Globus pallidus (tissue), 1 donor: ENCODE data around the gene PSME1.
"Not testable (repeated sequence)": the region's sequence is repeated elsewhere in the genome, so short reads cannot be mapped to it uniquely, and the experiment has no call there.

Experiments used
- DNase-seq: peaks from one replicate; pipeline ENCODE4 v3.0.0-alpha.2; 2015; ENCODE audit warnings: low spot score

PSME1 gene

DNA sequence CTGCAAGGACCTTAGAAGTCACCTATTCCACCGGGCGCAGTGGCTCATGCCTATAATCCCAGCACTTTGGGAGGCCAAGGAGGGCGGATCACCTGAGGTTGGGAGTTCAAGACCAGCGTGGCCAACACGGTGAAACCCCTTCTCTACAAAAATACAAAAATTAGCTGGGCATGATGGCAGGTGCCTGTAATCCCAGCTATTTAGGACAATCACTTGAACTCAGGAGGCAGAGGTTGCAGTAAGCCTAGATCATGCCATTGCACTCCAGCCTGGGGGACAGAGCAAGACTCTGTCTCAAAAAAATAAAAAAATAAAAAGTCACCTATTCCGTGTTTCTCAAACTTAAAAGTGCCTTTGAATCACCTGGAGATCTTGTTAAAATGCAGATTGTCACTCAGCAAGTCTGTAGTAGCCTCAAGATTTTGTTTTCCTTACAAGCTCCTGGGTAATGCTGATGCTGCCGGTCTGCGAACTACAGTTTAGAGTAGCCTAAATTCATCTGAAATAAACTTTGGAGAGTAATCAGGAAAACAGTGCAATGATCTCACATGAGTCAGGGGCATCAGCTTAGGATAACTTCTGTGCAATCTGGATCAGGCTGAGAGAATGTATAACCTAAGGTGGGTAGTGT lies 30.3 kb upstream of the PSME1 start:
- DNase-seq = not testable (repeated sequence)

DNA sequence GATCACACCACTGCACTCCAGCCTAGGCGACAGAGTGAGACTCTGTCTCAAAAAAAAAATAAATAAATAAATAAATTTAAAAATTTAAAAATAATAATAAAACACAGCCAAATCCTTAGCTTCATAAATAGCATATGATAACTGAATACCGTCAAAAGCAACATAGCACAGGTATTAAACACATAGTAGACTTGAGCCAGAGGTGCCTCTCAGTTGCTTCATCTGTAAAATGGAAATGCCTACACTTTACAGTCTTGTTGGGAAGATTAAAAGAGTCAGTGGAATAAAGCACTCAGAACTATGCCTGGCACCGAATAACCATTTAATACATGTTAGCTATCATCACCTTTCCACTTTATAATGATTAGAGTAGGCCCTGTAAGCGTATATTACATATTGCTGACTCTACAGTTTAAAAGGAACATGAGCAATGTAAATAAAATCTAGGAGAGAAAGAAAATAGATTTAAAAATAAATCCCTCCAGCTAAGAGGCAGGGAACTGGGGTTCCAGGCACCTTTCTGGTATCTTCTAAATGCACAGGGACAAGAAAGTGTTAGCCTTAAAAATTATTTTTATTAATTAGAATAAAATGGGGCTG lies 29.2 kb upstream of the PSME1 start:
- DNase-seq = no peak

DNA sequence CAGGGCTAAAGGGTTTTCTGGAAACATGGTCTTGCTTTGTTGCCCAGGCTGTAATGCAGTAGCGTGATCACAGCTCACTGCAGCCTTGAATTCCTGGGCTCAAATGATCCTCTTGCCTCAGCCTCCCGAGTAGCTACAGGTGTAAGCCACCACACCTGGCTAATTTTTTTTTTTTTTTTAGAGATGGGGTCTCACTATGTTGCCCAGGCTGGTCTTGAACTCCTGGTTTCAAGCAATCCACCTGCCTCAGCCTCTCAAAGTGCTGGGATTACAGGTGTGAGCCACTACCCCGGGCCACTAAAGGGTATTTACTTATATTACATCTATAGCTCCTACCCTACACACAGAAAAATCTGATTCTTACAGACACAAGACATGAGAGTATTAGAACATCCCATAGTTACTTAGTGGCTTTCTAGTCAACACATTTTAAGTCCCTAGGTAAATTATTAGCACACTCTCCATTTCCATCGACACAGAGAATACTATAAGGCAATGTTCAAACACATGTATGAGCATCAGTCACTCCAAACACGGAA lies 27.6 kb upstream of the PSME1 start:
- no peak for DNase-seq

DNA sequence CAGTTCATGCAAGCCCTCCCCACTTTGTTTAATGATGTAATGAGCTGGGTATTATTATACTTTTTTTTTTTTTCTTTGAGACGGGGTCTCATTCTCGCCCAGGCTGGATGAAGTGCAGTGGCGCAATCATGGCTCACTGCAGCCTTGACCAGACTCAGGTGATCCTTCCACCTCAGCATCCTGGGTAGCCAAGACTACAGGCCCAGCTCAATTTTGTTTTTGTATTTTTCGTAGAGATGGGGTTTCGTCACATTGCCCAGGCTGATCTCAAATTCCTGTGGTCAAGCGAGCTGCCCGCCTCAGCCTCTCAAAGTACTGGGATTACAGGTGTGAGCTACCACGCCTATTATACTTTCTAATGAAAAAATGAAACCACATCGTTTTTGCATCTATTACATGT lies 25.9 kb upstream of the PSME1 start:
- no peak for DNase-seq

DNA sequence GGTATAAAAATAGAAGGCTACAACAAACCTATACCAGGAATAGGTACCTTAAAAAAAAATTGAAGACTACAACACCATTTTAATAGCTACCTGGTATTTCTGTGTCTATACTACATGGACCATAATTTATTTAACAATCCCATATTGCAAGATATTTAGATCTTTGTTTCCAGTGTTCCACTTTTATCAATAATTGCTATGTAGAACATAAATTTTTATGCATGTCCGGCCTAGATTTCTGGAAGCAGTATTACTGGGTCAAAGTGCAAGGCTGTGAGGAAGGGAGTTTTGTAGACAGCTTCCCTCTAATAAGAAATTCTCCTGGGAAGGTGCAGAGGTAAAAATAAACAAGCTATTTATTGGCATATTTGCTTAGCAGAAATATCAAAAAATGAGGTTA lies 25.5 kb upstream of the PSME1 start:
- no peak for DNase-seq

DNA sequence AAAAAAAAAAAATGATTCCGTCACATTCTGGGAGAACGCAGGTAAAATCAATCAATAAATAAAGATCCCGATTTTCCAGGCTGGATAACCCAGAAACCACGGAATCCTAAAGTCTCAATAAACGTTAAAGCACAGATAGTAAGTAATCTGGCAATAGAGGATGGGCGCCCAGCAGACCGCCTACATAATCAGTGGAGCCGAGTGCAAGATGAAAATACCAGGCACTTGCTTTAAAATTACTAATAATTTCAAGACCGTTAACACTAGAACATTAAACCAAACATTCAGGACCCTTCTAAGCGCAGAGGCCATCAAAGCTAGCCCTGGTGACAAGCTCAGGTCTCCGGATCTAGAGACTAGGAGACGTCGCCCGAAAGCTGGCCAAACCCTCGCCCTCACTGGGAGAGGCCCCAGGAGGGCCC lies 22.6 kb upstream of the PSME1 start:
- DNase-seq = no peak

DNA sequence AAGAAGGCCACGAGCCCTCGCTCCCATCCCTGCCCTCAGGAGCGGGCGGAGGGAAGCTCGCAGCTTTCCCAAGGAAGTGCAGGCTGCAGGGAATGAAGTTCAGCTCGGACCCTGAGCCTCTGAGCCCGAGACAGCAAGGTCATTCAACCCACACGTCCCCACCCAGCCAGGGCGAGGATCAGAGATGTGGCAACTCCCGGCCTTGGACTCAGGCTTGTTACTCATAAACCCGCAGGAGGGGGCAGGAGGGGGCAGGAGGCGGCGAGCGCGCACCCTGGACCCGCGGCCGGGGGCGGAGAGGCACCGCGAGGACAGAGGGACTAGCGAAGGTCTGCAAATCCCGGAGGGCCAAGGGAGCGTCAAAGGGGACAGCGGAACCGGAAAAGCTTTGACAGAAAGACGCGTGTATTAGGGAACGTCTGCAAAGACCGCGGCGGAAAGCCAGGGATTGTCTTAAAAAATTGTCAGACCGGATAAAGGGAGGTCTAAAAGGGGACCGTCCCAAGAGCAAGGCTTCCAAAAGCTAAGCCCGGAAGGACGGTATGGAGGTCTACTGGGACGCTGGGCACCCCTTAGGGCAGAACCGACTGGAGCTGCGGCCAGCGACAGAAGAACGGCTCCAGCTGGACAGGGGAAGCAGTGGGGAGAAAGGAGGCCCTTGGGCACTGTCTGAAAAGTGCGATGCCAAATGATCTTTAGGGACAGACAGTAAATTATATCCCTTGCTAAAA lies 22.0 kb upstream of the PSME1 start:
- no peak for DNase-seq

DNA sequence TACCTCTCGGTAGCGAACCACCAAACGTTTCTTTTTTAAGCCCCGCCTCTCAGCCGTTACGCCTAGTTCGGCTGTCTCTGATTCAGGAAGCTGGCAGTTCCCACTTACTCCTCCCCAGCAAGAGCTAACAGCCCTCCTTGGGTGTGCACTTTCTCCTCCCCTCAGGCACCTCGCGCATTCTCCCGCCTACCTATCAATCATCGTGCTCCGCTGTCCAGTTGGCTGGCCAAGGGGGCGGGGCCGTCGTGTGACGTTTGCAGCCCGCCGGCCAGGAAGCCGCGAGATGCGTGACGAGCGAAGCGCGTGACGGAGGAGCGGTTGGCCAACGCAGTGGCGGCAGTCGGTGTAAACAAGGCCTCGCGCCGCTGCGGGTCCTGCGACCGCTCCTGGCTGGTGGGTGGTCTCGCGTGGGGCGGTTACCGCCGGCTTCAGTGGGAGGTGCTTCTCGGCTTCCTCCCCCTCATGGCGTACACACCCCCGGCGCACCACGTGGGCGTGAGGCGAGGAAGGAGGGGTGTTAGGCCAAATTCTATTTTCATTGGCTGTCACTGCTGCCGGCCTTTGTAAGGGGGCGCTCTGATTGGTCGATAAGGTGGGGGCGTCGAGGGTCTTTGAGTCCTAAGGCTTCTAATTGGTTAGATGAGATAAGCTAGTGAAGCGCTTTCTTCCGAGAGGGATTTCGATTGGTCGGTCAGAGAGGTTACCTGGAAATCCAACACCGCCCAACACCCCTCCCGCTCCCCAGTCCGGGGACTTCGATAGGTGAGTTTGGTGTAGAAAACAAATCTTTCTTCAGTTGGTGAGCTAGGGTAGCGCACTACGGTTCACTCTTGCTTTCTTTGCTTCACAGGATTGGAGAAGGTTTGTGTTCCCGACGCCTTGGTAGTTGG lies 21.2 kb upstream of the PSME1 start, which contains the start of the genes DCAF11 and NRL:
Gene DCAF11, plus strand, starts transcription at position 246 of the 890 bp plus-strand sequence. CDS start 818 bp downstream, outside the sequence.
Gene NRL, minus strand, starts transcription at position 418 of the 890 bp plus-strand sequence. CDS start 32,101 bp downstream, outside the sequence.
- DNase-seq = peak; percentile 100

DNA sequence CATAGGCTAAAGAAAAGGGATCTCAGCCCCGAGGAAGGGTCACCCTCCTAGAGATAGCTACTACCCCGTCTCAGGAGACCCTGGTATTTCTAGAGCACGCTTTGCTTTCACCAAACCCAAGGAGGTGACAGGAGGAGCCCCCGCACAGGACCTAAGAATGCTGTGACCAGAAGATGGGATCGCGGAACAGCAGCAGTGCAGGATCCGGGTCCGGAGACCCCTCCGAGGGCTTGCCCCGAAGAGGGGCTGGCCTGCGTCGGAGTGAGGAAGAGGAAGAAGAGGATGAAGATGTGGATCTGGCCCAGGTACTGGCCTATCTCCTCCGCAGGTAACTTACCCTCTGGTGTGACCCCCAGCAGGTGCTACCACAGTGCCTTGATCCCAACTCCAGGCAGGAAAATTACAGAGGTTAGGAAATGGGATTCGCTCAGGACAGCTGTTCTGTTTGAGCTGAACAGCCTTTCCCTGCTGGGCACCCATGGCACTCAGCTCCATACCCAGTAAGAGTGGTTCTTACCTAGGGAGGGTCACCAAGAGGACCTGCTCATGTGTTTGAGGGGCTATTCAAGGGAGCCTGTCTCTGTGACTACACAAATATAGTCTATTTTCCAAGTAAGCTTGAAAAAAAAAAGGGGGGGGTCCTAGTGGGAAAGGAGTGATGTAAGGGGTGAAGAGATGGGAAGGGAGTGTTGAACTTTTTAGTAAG lies 20.4 kb upstream of the PSME1 start:
- DNase-seq = no peak

DNA sequence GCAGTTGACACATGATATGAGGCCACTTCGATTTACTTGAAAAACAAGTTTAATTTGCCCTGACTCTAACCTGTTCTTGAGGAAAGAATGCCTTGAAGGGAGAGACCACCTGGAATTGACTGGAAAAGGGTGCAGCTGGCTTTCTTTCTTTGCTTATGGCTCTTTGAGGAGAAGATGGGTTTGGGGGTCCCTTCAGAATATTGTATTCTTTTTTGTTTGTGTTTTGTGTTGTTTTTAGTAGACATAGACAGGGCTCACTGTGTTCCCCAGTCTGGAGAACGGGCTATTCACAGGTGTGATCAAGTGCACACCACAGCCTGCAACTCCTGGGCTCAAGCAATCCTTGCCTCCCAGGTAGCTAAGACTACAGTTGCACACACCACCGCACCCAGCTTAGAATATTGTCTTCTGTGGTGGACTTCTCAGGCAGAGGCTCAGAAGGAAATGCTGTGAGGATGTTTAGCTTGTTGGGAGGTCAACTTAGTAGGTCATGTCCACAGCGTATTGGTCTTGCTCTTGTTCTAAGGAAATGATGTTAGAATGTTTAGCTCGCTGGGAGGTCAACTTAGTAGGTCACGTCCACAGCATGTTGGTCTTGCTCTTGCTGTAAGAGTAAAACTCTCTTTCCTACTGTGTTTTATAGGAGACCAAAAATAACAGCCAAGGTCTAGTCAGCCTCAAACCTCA lies 19.7 kb upstream of the PSME1 start:
- no peak for DNase-seq

DNA sequence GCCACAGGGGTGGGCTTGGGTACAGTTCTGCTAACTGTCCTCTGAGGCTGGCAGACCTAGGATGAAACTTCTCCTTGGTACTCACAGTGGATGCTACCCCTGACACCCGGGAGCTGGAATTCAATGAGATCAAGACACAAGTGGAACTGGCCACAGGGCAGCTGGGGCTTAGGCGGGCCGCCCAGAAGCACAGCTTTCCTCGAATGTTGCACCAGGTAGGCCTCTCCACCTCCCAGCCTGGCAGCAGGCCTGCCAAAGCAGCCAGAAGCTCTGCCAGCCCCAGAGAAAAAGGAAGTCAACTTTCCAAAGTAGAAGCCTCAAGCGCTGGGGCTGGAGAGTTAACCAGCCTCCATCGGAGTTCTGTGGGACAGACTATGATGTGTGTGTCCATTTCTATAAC lies 18.8 kb upstream of the PSME1 start:
- no peak for DNase-seq

DNA sequence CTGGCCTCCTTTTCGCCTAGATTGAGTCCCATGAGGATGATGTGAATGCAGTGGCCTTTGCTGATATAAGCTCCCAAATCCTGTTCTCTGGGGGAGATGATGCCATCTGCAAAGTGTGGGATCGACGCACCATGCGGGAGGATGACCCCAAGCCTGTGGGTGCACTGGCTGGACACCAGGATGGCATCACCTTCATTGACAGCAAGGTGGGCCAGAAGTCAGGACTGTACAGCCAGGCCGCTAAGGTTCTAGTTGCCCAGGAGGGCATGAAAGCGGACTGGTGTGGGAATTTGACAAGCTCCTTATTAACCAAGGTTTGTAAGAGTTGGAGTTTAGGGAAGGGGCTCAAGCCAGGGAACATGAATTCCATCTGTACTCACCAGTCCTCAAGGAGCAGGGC lies 16.3 kb upstream of the PSME1 start:
- DNase-seq = no peak

DNA sequence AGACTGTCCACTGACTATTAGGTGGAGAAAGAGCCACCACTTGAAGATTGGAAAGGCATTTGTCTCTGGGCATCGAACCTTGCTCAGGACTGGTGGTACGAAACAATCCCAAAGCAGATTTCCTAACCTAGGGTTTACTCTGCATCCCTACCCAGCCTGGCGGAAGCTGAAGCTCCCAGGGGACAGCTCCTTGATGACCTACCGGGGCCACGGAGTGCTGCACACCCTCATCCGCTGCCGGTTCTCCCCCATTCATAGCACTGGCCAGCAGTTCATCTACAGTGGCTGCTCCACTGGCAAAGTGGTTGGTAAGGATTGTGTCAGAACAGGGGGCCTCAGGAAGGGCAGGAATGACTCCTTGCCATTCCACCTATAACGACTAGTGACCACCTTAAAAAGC lies 14.8 kb upstream of the PSME1 start:
- DNase-seq = no peak

DNA sequence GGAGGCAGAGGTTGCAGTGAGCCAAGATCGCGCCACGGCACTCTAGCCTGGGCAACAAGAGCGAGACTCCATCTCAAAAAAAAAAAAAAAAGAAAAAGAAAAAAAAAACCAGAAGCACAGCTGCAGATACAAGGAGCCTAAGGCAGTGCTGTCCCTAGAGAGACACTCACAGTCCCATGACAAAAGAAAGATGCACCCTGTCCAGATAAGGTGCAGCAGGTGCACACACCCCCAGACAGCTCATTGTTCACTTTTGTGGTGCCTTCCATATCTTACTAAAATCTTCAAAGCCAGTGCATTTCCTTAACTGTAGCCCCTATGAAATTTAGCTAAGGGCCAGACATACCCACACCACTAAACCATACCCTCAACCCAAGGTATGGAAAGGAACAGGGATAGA lies 13.6 kb upstream of the PSME1 start:
- DNase-seq = no peak

DNA sequence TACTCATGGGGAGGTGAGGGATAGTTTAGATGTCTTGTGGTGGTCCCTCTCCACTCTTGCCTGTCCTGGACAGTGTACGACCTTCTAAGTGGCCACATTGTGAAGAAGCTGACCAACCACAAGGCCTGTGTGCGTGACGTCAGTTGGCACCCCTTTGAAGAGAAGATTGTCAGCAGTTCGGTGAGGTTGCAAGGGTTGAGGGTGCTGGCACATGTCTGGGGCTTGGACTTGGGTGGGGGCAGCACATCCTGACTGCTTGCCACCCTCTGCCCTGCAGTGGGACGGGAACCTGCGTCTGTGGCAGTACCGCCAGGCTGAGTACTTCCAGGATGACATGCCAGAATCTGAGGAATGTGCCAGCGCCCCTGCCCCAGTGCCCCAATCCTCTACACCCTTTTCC lies 13.1 kb upstream of the PSME1 start:
- no peak for DNase-seq

DNA sequence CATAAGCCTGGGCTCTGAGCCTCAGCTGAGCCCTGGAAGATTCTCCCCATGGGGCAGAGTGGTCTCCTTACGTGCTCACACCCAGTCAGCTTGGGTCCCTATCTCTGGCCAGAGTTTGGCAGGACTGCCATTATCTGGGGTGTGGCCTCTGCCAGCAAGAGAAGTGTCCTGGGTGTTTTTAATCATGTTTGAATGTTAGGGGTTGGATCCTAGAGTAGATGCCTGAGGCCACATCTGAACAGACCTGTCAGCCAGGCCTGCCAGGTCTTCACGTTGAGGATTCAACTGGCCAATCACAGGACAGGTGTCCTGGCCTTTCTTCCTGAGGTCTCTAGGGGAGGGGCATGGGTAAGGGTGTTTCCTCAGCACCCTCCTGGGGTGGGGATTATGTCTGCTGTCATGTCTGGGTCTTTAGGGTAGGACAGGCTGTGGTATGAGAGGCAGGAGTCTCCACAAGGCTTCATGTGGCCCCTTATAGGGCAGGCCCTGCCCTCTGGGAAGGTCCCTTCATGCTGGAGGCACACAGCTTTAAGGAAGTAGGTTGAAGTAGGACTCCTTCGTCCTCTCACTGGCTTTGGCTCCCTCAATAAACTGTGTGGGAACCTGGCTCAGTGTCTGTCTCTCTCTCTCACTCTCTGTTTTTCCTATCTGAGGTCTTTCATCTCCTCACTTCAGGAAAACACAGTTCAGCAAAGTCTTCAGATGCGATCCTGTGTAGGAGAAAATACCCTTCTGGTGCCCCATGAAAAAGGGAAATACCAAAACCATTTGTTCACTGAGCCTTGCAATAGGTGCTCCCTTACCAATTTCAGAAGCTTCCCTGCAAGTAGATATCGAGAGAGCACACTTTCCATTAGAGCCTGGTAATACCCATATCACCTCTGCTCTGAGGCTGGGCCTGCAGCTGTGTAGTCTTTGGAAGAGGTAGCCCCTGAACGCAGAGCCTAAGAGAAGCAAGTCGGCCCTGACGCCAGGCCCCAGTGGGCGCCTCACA lies 12.3 kb upstream of the PSME1 start:
- DNase-seq = no peak

DNA sequence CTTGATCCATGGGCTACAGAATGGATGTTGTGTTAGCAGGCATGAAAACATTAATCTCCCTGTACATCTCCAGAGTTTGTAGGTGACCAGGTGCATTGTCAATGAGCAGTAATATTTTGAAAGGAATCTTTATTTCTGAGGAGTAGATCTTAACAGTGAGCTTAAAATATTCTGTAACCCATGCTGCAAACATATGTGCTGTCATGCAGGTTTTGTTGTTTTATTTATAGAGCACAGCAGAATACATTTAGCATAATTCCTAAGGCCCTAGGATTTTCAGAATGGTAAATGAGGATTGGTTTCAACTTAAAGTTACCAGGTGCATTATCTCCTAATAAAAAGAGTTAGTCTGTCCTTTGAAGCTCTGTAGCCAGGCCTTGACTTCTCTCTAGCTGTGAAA lies 9.1 kb upstream of the PSME1 start:
- no peak for DNase-seq

DNA sequence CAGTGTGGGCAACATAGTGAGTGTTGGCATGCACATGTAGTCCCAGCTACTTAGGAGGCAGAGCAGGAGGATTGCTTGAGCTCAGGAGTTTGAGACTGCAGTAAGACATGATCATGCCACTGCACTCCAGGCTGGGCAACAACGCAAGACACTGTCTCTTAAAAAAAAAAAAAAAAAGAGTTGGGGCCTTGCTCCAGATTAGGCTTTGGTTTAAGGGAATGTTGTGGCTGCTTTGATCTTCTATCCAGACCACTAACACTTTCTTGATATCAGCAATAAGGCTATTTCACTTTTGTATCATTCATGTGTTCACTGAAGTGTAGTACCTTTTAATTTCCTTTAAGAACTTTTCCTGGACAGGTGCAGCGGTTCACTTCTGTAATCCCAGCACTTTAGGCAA lies 8.3 kb upstream of the PSME1 start:
- DNase-seq = no peak

DNA sequence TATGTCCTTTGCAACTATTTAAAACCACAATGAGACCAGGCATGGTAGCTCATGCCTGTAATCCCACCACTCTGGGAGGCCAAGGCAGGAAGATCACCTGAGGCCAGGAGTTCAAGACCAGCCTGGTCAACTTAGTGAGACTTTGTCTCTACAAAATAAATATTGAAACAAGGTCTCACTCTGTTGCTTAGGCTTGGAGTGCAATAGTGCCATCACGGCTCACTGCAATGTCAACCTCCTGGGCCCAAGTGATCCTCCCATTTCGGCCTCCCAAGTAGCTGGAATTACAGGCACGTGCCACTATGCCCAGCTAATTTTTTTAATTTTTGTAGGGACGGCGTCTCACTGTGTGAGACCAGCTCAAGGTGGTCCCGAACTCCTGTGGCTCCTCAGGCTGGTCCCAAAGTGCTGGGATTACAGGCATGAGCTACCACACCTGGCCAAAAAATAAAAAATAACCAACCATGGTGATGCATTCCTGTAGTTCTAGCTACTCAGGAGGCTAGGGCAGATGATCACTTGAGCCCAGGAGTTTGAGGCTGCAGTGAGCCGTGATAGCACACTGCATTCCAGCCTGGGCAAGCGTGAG lies 6.5 kb upstream of the PSME1 start:
- DNase-seq = no peak
